Measurements from ENCODE around the gene LRP5. TPM values are rescaled to one million over a fixed set of nuclear protein-coding genes. Genes with fewer than 3 reads are reported as not detected.

LRP5 gene
- total RNA-seq, 1 donor from 2014 or later: 38.7 TPM

- DNase-seq (ENCODE audit: low spot score): no peak
- Mint-ChIP-seq H3K36me3 (ENCODE audit: low read depth) (peaks cover 31% of the 10 kb centered on the region), H3K27me3 (ENCODE audit: low read depth) (no peaks in the 10 kb centered on the region), H3K9me3 (ENCODE audit: low read depth) (no peaks in the 10 kb centered on the region), H3K4me3 (ENCODE audit: unreplicated experiment) (no peak overlapping the region), H3K4me1 (ENCODE audit: low read depth) (peaks cover 31% of the 10 kb centered on the region), H3K27ac (ENCODE audit: unreplicated experiment) (no peak overlapping the region)
- no peak for TF ChIP-seq CTCF (IDR thresholded peaks at IDR 0.05)
Measured at GRCh38 chr11:68266121-68266891, 46.1 kb upstream of the LRP5 start.

GRCh38 chr11:68266936-68267880 lies 45.2 kb upstream of the LRP5 start:
- no peak for DNase-seq (ENCODE audit: low spot score)
- Mint-ChIP-seq H3K4me1 (ENCODE audit: low read depth) (peaks cover 31% of the 10 kb centered on the region), H3K27me3 (ENCODE audit: low read depth) (no peaks in the 10 kb centered on the region), H3K4me3 (ENCODE audit: unreplicated experiment) (no peak overlapping the region), H3K27ac (ENCODE audit: unreplicated experiment) (no peak overlapping the region), H3K36me3 (ENCODE audit: low read depth) (peaks cover 26% of the 10 kb centered on the region), H3K9me3 (ENCODE audit: low read depth) (no peaks in the 10 kb centered on the region)
- TF ChIP-seq CTCF (IDR thresholded peaks at IDR 0.05): no peak

- H3K4me1 Mint-ChIP-seq (ENCODE audit: low read depth): peaks cover 38% of the 10 kb centered on the region
- peaks cover 21% of the 10 kb centered on the region for H3K36me3 Mint-ChIP-seq (ENCODE audit: low read depth)
- no peak for DNase-seq (ENCODE audit: low spot score)
- no peak for TF ChIP-seq CTCF (IDR thresholded peaks at IDR 0.05)
- no peak overlapping the region for H3K4me3 Mint-ChIP-seq (ENCODE audit: unreplicated experiment)
- H3K9me3 Mint-ChIP-seq (ENCODE audit: low read depth): no peaks in the 10 kb centered on the region
- no peaks in the 10 kb centered on the region for H3K27me3 Mint-ChIP-seq (ENCODE audit: low read depth)
- no peak overlapping the region for H3K27ac Mint-ChIP-seq (ENCODE audit: unreplicated experiment)
Measured at GRCh38 chr11:68267881-68268240, 44.5 kb upstream of the LRP5 start.

GRCh38 chr11:68269414-68270081 lies 42.8 kb upstream of the LRP5 start:
- H3K27me3 Mint-ChIP-seq (ENCODE audit: low read depth): no peaks in the 10 kb centered on the region

More at GRCh38 chr11:68269414-68270081, 42.8 kb upstream of the LRP5 start:
- Mint-ChIP-seq H3K9me3 (ENCODE audit: low read depth) (no peaks in the 10 kb centered on the region), H3K36me3 (ENCODE audit: low read depth) (peaks cover 14% of the 10 kb centered on the region), H3K27ac (ENCODE audit: unreplicated experiment) (peak overlapping the region; percentile 99), H3K4me1 (ENCODE audit: low read depth) (peaks cover 41% of the 10 kb centered on the region), H3K4me3 (ENCODE audit: unreplicated experiment) (peak overlapping the region; percentile 94)
- no peak for TF ChIP-seq CTCF (IDR thresholded peaks at IDR 0.05)
- no peak for DNase-seq (ENCODE audit: low spot score)

Measured in chondrocyte (in vitro differentiated cells).